HG03159 (cell line): ENCODE data around the gene BRINP3.
"Not testable (repeated sequence)": the region's sequence is repeated elsewhere in the genome, so short reads cannot be mapped to it uniquely, and the experiment has no call there.

ENCODE experiments used
- ATAC-seq: cut with Tn5 transposase; IDR thresholded peaks from one replicate; pipeline ENCODE4 v1.9.1; 2021; ENCODE audit warnings: mild to moderate bottlenecking, moderate library complexity; ENCODE audit not compliant: unreplicated experiment

The BRINP3 gene

DNA sequence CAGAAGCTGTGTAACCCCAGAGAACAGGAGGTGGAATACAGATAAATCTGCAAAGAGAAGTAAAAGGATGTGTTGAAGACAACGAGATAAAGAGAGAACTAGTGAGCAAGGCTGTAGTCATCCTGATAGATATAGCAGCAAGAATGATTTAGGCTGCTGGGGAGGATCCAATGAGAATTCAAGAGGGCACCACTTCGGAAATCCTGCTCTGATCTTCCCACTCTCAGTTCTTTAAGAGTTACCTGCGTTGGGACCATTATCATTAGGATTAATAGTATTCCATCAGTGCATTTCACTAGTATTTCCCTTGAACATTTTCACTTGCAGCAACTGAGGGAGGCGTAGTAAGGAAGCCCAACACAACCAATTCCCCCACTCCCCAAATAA is at the start of gene BRINP3:
TSS of gene BRINP3 (minus strand) at position 103 of the 387 bp plus-strand sequence.
- ATAC-seq: no peak

DNA sequence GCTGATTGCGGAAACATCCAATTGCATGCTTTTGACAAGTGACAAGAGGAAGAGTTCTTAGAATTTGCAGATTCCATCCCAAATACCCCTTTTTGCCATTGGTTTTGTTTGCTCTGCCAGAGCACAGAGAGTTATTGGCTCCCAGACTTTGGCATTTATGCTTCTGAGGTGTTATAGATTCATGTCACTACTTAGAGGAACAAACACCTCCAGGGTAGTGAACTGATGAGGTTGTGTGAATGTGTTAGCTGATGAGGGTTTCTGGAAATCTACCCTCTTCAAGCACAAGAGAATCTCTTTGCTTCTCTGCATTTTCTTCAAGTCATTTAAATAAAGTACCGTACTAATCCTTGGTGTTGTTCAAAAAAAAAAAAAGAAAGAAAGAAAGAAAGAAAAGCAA is 33.9 kb upstream of the BRINP3 start:
- ATAC-seq: no peak

DNA sequence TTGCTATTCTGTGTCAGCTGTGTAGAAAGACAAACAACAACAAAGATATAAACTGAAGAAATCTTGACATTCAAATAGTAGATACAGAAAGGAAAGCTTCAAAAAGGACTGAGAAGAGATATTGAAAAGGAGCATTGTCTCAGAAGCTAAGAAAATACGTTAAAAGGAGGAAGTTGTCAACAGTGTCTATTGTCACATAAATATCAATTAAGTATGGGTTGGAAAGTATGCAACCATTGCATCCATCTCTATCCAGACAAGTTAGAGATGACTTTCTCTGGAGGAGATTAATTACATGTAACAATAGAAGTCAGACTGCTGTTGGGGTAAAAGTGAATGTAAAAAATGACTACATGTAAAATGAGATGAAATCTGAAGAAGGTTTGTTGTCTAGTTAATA is 29.7 kb upstream of the BRINP3 start:
- no peak for ATAC-seq

DNA sequence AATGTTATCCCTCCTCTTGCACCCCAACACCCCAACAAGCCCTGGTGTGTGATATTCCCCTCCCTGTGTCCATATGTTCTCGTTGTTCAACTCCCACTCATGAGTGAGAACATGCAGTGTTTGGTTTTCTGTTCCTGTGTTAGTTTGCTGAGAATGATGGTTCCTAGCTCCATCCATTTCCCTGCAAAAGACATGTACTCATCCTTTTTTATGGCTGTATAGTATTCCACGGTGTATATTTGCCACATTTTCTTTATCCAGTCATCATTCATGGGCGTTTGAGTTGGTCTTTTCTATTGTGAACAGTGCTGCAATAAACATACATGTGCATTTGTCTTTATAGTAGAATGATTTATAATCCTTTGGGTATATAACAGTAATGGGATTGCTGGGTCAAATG is 26.9 kb upstream of the BRINP3 start:
- not testable (repeated sequence) for ATAC-seq

DNA sequence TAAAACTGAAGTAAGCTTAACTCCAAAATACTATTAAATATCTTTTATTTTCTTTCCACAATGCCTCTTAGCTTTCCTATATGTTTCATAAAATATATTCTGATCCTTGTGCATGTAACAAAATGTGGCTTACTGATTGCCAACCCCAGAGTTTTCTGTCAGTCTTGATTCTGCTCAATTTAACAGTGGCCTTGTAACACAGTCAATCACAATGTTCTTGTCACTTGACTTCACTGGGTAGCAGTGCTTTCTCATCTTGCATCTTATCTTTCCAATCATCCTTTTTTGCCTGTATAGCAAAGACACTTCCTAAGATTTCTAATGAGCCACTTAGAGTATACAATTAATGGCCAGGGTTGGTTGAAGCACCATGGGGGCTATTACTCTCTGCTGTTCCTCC is 19.9 kb upstream of the BRINP3 start:
- no peak for ATAC-seq

DNA sequence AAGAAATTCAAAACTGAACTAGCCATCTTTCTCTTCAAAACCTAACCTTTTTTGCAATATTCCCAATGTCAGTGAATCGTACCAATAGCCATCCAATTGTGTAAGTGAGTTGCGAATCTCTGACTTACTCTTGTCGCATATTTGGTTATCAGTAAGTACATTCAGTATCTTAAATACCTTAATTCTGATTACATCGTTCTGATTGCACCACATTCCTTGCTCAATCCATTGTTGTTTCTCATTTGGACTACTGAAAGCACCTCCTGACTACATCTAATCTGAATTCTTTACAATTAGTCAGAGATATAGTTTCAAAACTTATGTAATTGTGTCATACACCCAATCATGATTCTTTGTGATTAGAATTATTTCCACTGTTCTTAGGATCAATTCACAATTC is 16.8 kb upstream of the BRINP3 start:
- ATAC-seq: no peak

DNA sequence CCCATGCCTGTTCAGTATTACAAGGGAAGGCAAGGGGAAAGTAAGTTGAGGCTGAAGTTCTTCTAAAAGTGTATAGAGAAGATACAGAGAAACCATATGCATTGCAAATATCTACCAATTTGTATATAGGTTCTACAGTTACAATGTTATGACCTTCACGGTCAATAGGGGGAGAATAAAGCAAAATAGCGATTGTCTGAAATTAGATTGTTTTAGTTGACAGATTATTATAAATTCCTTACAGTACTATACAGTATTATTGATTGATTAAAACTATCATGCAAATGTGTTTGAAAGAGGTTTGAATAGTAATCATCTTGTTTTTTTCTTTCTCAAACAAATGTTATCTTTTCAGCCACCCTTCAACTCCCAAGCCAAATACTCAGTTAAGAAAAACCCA is 13.7 kb upstream of the BRINP3 start:
- no peak for ATAC-seq

DNA sequence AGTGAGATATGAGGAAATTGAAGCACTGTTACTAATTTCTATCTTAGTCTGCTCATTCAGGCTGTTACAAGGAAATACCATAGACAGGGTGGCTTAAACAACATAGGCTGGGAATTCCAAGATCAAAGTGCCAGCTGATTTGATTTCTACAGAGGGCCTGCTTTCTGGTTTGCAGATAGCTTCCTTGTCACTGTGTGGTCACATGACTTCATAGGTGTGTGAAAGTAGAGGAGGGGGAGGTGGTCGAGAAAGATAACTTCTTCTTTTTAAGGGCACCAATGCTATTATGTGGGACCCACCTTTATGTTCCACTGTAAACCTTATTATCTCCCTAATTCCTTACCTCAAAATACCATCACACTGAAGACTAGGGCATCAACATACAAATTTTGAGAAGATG is 6.4 kb upstream of the BRINP3 start:
- no peak for ATAC-seq

DNA sequence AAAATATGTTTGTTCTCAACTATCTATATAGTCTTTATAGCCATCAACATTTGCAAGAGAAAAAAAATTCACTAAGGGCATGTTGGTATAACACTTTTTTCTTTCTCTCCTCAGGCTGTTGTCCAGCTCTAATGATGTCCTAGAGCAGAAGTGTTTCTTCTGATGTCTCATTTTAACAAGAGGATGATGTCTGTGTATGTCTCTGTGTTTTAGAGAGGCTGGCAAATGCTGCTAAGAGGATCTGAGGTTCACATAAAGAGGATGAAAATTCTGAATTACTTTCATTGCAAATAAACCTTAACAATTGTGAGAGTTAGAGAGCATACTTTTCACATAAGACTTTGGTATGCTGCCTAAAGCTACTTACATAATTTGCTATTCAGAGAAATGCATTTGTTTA is 2.6 kb upstream of the BRINP3 start:
- ATAC-seq: no peak

DNA sequence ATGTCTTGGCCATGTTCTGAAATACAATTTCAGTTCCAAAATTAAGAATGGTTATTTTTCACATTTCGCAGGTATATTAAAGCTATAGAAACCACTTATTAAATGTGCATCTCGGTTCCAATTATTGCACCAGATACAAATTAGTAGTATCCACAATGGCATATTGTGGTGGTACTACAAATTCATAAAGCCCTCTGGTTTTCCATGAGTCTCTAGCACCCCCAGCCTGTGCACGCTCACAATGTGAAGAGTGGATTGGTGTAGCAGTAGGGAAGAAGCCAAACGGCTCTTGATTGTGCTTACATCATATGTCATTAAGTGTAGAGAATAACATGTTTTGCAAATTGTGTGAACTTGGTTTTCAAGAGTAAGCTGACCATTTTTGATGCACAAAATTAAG is 1.9 kb upstream of the BRINP3 start:
- no peak for ATAC-seq

DNA sequence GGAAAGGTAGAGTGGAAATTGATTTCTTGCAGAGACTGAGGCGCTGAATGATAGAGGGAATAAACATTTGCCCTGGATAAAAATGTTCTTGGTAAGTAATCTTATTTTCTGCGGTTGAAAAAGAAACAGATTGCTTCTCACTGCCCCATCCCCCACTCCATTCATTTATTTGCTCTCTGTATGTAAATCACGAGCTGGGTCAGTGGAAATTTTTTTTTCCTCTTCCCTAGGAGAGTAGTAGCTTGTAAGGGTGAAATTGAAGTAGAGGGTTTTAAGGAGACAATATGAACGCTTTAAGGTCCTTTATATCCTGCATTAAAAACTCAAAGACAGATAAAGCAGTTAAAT is 1.4 kb upstream of the BRINP3 start:
- ATAC-seq: no peak

DNA sequence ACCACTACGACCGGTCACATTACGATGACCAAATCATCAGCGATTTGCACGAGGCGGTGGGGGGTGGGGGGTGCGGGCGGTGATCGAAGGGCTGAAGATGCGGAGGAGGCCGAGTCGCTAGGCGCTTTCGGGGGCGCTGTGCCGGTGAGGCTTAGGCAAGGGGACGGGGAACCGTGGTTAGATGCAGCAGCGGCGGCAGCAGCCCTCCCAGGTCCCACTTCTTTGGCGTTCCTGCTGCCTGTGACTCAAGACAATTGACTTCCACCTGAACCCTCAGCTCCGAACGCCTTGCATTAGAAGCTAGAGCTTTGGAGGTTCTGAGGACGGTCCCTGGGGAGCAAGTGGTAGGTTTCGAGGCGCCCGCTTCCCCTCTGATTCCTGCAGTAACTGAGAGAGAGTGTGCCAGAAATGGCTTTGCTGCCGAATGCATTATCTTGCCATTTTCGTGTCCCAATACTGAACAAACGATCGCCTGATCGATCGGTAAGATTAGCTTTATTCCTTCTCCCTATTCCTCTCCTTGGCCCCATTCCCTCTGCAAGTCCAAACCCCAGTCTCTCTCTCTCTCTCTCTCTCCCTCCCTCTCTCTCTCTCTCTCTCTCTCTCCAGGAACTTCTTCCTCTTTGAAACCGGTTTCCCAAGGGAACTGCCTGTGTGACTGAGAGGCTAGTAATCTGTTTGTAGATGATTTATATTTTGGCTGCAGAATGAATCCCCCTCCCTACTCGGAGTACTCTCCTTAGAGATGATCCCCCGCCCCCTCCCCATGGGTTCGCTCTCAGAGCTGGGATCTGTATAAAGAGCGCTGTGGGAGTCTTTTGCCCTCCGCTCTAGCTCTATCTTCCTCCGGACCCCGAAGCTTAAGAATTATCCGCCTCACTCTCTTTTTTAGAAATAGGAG is 735 bp upstream of the BRINP3 start:
- no peak for ATAC-seq

DNA sequence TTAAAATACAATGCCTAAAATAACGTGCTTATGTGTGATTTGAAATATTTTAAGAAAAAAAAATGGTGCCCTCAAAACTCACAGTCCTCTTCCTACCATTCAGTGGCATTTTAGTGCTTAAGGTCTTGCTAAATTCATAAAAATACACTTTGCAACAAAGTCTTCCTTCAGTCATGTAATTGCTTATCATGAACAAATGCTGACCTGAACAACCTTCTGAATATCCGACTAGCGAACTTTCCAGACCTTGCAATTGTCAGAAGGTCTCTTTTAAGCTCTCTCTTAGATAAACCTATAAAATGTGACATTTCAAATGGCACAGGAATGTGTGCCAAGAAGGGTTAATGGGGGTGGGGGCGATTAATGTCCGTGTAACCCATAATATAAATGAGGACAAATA is 858 bp downstream of the BRINP3 start:
- no peak for ATAC-seq

DNA sequence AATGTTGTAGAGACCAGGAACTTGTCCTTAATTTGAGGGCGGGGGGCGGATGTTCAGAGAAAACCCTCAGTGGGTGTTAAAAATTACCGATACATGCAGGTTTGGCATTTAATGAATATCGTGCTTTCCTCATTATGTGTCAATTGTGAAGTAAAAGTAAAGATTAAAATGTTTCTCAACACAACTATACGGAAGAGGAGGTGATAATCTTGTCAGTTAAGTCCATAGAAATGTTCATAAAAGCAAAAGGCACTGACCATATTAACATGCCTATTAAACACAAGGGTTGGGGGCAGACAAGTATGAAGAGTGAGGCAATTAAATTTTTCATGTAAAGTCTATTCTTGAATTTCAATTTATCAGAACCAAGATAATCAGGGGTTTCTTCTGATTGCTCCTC is 1.3 kb downstream of the BRINP3 start:
- ATAC-seq: no peak

DNA sequence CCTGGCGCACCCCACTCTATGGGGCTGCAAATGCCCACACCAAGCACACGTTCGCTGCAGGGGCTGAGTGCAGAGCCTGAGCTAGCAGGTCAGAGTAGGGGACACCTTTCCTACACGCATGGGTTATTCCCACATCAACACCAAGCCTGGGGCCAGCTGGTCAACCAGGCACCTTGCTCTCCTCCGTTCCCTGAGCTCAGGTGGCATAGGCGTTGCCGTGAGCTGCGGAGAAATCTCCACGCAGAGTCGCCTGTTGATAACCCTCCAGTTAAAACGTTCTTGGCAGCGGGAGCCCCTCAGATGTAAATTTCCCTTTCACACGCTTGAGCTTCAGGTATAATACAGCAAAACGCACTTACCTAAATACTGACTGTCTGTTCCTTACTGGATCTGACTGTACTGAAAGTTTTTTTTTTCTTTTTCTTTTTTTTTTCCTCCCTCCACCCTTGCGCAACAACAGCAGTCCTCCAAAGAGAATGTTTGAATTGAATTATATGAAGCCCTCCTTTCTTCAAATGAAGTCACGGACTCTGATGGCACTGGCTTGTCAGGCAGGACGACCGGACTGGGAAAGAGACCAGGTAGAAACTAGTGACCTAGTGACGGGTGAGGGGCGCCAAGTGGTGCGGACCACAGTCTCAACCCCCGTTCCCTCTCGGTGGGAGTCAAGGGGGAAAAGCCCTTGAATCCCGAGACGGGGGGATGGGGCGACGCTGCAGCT is 2.1 kb downstream of the BRINP3 start:
- no peak for ATAC-seq

DNA sequence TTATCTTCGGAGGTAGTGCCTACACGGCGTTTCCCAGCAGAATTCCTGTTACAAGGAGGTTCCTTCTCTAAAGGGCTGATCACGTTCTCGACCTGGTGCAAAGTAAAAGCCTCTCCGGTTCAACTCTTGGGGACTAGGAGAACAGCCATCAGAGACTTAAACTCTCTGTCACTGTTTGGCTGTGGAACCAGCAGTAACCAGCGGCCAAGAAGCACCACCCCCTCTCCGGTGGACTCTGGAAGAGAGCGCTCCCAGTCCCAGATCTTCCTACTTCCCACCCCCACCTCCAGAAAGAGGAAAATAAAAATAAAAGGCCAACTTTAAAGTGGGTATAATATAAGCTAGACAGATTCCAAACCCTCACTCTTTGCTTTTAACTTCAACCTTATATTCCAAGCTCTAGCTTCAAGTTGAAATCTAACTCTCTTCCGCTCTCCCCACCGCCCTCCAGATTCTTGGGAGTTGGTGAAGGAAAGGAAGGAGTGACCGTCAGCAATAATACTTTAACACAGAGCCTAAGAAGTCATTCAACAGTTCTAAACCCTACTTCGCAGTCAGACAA is 2.9 kb downstream of the BRINP3 start:
- ATAC-seq: no peak

DNA sequence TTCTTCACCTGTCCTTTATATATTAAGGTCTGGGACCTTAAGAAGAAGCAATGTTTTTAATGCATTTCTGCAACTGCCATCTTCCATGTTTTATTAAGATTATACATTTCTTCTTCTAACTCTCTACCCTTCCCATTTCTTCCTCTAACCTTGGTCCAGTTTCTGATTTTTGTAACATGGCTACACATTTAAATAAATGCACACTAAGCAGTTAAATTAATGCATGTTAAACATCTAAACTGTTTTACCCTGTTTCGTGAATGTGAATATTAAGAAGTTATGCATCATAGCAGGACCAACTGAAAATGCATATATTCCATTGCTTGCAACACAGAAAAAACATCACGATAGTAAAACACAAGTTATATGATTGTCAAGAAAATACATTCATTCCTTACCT is 3.7 kb downstream of the BRINP3 start:
- no peak for ATAC-seq

DNA sequence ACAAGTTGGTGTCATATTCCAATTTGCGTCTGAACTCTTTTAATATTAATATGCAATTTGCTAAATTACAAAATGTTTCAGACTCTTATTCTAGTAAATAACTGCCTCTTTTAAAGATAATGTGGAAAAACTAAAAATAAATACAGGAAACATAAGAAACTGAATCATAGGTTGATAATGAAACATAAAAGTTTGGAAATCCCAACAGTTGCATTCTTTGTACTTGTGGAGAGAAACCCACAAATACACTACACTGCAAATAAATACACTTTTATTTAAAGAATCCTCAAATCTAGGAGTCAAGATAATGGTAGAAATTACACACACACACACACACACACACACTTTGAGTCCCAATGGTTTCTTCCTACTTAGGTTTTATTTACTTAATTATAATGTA is 5.2 kb downstream of the BRINP3 start:
- ATAC-seq: no peak

DNA sequence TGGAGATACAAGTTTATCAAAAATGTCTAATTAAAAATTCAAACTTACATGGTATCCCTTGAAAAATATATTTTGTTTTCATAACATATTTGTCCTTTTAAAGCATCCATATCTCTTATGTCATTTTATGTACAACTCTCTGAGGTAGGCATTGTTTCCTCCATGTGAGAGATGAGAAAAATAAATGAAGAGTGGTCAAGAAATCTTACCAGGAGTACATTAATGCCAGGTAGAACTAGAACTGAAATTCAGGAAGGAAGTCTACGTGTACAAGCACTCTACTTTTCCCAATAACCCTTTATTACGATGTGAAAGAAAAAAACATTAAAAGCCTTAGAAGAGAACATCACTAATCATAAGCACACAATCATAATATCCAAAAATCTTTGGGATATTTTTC is 5.6 kb downstream of the BRINP3 start:
- ATAC-seq: no peak

DNA sequence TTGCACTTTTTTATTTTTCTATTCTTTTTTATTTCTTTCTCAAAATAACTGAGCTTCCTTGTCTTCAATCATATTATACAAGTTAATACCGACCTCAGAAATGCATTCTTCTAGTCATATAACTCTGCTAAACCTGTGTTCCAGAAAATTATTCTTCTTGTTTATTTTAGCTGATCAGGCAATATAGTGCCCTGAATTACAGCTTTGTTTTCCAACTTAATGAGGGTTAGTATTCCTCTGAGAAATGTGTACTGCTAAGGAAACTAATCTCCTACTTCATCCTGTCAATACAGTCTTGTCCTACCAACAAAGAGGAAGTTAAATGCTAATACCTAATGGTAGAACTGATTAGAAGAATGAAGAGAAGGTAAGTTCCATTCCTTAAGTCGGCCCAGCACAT is 13.0 kb downstream of the BRINP3 start:
- no peak for ATAC-seq

DNA sequence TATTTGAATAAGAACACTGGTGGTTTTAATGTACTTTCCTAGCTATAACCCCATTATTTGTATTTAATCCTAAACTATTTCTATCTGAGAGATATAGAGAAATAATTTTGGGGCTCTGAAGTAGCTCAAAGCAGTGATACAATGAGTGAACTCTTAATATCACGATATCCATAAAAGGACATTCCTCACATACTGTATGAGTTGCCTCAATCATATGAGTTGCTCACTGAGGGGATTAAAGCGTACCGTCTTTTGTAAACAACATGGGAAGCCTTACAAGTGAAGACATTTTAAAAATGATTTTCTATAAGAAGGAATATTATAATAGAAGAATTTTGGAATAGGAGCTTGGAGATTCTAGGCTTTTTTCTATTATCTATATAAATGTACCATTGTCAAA is 21.5 kb downstream of the BRINP3 start:
- no peak for ATAC-seq

DNA sequence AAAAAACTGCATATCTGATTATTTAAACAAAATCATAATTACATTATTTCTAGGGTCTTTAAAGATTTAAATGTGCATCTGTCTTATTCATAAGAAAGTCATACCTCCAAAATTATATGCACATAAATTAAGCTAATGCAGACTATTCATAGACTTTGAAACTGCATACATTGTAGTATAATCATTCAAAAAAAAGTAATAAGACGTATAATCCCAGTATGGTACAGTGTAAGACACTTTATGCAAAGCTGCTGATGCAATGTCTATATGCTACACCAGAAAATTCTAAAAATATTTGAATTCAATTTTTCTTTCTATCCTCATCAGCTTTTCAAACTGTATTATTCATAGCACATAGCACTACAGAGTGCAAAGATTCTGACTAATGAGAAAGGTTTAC is 22.0 kb downstream of the BRINP3 start:
- ATAC-seq: no peak
